H7 (cell line): ENCODE measurements around the gene FAM3D. TPM values are rescaled to one million over a fixed set of nuclear protein-coding genes. Genes with fewer than 3 reads are reported as not detected.

Experiments
- DNase-seq: peaks from one replicate; pipeline ENCODE4 v3.0.0; 2012
- H3K27me3 ChIP-seq: 2 replicates; pipeline ENCODE4 v1.6.0; 2011; ENCODE audit warnings: mild to moderate bottlenecking, low read length; ENCODE audit not compliant: control insufficient read depth, insufficient read depth
- H3K36me3 ChIP-seq: replicated peaks from 2 replicates; pipeline ENCODE4 v1.5.1; 2011; ENCODE audit warnings: low read length; ENCODE audit not compliant: control insufficient read depth, insufficient read depth
- H3K4me3 ChIP-seq: 2 replicates; pipeline ENCODE4 v1.5.1; 2011; ENCODE audit warnings: low read depth, mild to moderate bottlenecking, control low read depth, low read length, moderate library complexity; ENCODE audit not compliant: insufficient read depth
- total RNA-seq: library from RNA; depleted of rRNA; stranded (reverse); fragments of >200 nt; shearing (Covaris generic); gene quantifications from 2 replicates; pipeline ENCODE4 v1.2.3, GENCODE V29; 2014

Gene FAM3D
- total RNA-seq, 1 experiment from 2014 or later: not detected

GRCh38 chr3:58633157-58633865 is 33.3 kb downstream of the FAM3D start:
- no peak overlapping the region for H3K4me3 ChIP-seq
- no peaks in the 10 kb centered on the region for H3K36me3 ChIP-seq
- peaks cover 33% of the 10 kb centered on the region for H3K27me3 ChIP-seq
- peak; percentile 63 for DNase-seq

GRCh38 chr3:58631742-58632141 is 34.8 kb downstream of the FAM3D start:
- H3K4me3 ChIP-seq: no peak overlapping the region
- no peaks in the 10 kb centered on the region for H3K36me3 ChIP-seq
- peaks cover 24% of the 10 kb centered on the region for H3K27me3 ChIP-seq
- DNase-seq: no peak

GRCh38 chr3:58630710-58631092 is 35.9 kb downstream of the FAM3D start:
- peaks cover 14% of the 10 kb centered on the region for H3K27me3 ChIP-seq
- H3K36me3 ChIP-seq: no peaks in the 10 kb centered on the region
- no peak for DNase-seq
- no peak overlapping the region for H3K4me3 ChIP-seq

- H3K36me3 ChIP-seq: no peaks in the 10 kb centered on the region
- H3K4me3 ChIP-seq: no peak overlapping the region
- peak; percentile 91 for DNase-seq
- peaks cover 9% of the 10 kb centered on the region; the same call in 1 of the 2 replicates for H3K27me3 ChIP-seq
Measured at GRCh38 chr3:58630076-58630709, 36.4 kb downstream of the FAM3D start.

- no peak for DNase-seq
- Histone ChIP-seq H3K4me3 (no peak overlapping the region), H3K27me3 (peaks cover 8% of the 10 kb centered on the region; the same call in 1 of the 2 replicates)
Measured at GRCh38 chr3:58629629-58630028, 36.9 kb downstream of the FAM3D start.

GRCh38 chr3:58628823-58629562 is 37.6 kb downstream of the FAM3D start:
- no peaks in the 10 kb centered on the region for H3K36me3 ChIP-seq
- H3K27me3 ChIP-seq: peaks cover 8% of the 10 kb centered on the region; the same call in 1 of the 2 replicates
- no peak overlapping the region for H3K4me3 ChIP-seq
- DNase-seq: no peak

More at GRCh38 chr3:58629629-58630028, 36.9 kb downstream of the FAM3D start:
- H3K36me3 ChIP-seq: no peaks in the 10 kb centered on the region

GRCh38 chr3:58627941-58628340 is 38.6 kb downstream of the FAM3D start:
- DNase-seq: no peak
- Histone ChIP-seq H3K36me3 (no peaks in the 10 kb centered on the region), H3K27me3 (peaks cover 8% of the 10 kb centered on the region; the same call in 1 of the 2 replicates), H3K4me3 (no peak overlapping the region)

GRCh38 chr3:58627570-58627885 is 39.0 kb downstream of the FAM3D start:
- no peaks in the 10 kb centered on the region for H3K36me3 ChIP-seq
- no peak overlapping the region for H3K4me3 ChIP-seq
- no peak for DNase-seq
- H3K27me3 ChIP-seq: peaks cover 8% of the 10 kb centered on the region; the same call in 1 of the 2 replicates

GRCh38 chr3:58626841-58627569 is 39.6 kb downstream of the FAM3D start:
- no peaks in the 10 kb centered on the region for H3K36me3 ChIP-seq
- no peak overlapping the region for H3K4me3 ChIP-seq
- DNase-seq: no peak

GRCh38 chr3:58625196-58625824 is 41.3 kb downstream of the FAM3D start:
- H3K4me3 ChIP-seq: no peak overlapping the region
- no peaks in the 10 kb centered on the region for H3K36me3 ChIP-seq
- DNase-seq: no peak
- H3K27me3 ChIP-seq: no peaks in the 10 kb centered on the region; the same call in 1 of the 2 replicates

More at GRCh38 chr3:58626841-58627569, 39.6 kb downstream of the FAM3D start:
- H3K27me3 ChIP-seq: peaks cover 8% of the 10 kb centered on the region; the same call in 1 of the 2 replicates

GRCh38 chr3:58624550-58624949 is 42.0 kb downstream of the FAM3D start:
- H3K27me3 ChIP-seq: no peaks in the 10 kb centered on the region; the same call in 1 of the 2 replicates
- H3K4me3 ChIP-seq: no peak overlapping the region
- DNase-seq: no peak
- no peaks in the 10 kb centered on the region for H3K36me3 ChIP-seq

GRCh38 chr3:58623961-58624360 is 42.6 kb downstream of the FAM3D start:
- DNase-seq: no peak
- Histone ChIP-seq H3K4me3 (no peak overlapping the region), H3K27me3 (no peaks in the 10 kb centered on the region), H3K36me3 (no peaks in the 10 kb centered on the region)

- Histone ChIP-seq H3K27me3 (no peaks in the 10 kb centered on the region), H3K4me3 (no peak overlapping the region), H3K36me3 (no peaks in the 10 kb centered on the region)
- no peak for DNase-seq
Measured at GRCh38 chr3:58623478-58623877, 43.1 kb downstream of the FAM3D start.

- no peak for DNase-seq
- H3K4me3 ChIP-seq: no peak overlapping the region
- H3K27me3 ChIP-seq: no peaks in the 10 kb centered on the region
- no peaks in the 10 kb centered on the region for H3K36me3 ChIP-seq
Measured at GRCh38 chr3:58622892-58623291, 43.7 kb downstream of the FAM3D start.
